Heart left ventricle (tissue), 16 donors: ENCODE data around the gene KRT2. TPM values are rescaled to one million over a fixed set of nuclear protein-coding genes. Genes with fewer than 3 reads are reported as not detected.
A peak's percentile ranks its signal among the peaks of the same experiment; 100 is the strongest.

Experiments used
- ATAC-seq, 4 donors: fragments of 200-7000 bp; cut with Tn5 transposase; one replicate each; pipeline ENCODE4 v1.9.1; 2020 to 2022; ENCODE audit warnings: moderate library complexity in 4 of 4, mild to moderate bottlenecking in 3 of 4, moderate number of reproducible peaks in 1 of 4
- DNase-seq, 5 donors: peaks; one replicate each; pipeline ENCODE4 v3.0.0-alpha.2; 2020
- H3K27ac ChIP-seq, 12 donors: fragments of 200-600 bp; sonication (generic) in 4 of 12; one replicate each; pipeline versions ENCODE4 v1.5.0 to v1.8.0; 2016 to 2022; ENCODE audit warnings: mild to moderate bottlenecking in 2 of 12
- H3K27me3 ChIP-seq, 9 donors: fragments of 200-600 bp; sonication (generic) in 2 of 9; one replicate each; pipeline versions ENCODE4 v1.5.1 to v1.8.0; 2016 to 2022; ENCODE audit warnings: mild to moderate bottlenecking in 3 of 9
- H3K36me3 ChIP-seq, 9 donors: fragments of 200-600 bp; sonication (generic) in 2 of 9; one replicate each; pipeline versions ENCODE4 v1.5.0 to v1.8.0; 2018 to 2022; ENCODE audit warnings: mild to moderate bottlenecking in 2 of 9
- H3K4me1 ChIP-seq, 12 donors: fragments of 200-600 bp; sonication (generic) in 4 of 12; one replicate each; pipeline versions ENCODE4 v1.5.0 to v1.8.0; 2016 to 2022; ENCODE audit warnings: mild to moderate bottlenecking in 3 of 12
- H3K4me3 ChIP-seq, 12 donors: fragments of 200-600 bp; sonication (generic) in 4 of 12; one replicate each; pipeline versions ENCODE4 v1.5.0 to v1.8.0; 2017 to 2022; ENCODE audit warnings: mild to moderate bottlenecking in 9 of 12, moderate library complexity in 4 of 12
- H3K9me3 ChIP-seq, 12 donors: fragments of 200-600 bp; sonication (generic) in 4 of 12; one replicate each; pipeline versions ENCODE4 v1.5.0 to v1.8.0; 2016 to 2022; ENCODE audit warnings: mild to moderate bottlenecking in 1 of 12
- CTCF ChIP-seq, 12 donors: fragments of 200-600 bp; sonication (generic) in 4 of 12; IDR thresholded peaks; one replicate each; pipeline versions ENCODE4 v1.5.0 to v1.8.0; 2018 to 2022; ENCODE audit warnings: antibody characterized with exemption in 12 of 12, mild to moderate bottlenecking in 5 of 12
- POLR2A ChIP-seq, 2 donors: fragments of 450-650 bp; IDR thresholded peaks; one replicate each; pipeline ENCODE4 v1.6.1; 2017; ENCODE audit warnings: antibody characterized with exemption in 2 of 2, mild to moderate bottlenecking in 2 of 2, moderate library complexity in 2 of 2
- WGBS, 4 donors: extraction: QIAGEN DNeasy Blood & Tissue Kit in 2 of 4; methylation state at CpG; one replicate each; pipeline versions ENCODE4 v1.1.5 to v1.1.7; 2013 to 2018; 5-methylcytosine and 5-hydroxymethylcytosine counted together
- intact Hi-C, 10 donors: fragments of 100-400 bp; cut with DNase I; formaldehyde crosslinking; loops; one replicate each; pipeline versions ENCODE4 v1.11.1 to v1.14.2; 2022
- polyA plus RNA-seq, 2 donors: library from polyadenylated mRNA; stranded (reverse); fragments of 200-250 nt; gene quantifications; one replicate each; pipeline ENCODE4 v1.2.3, GENCODE V29; 2013
- total RNA-seq, 9 donors: library from RNA; depleted of rRNA in 2 of 9; stranded (reverse); fragments of >200 nt in 2 of 9; fragmentation: NEBNext Ultra II Directional in 3 of 9; extraction: Animal tissue kit (Norgen Biotek cat#: 25700) in 3 of 9; gene quantifications; one replicate each; pipeline versions ENCODE4 v1.1.0 to v1.2.4, GENCODE V29; 2016 to 2023
- donor health status: ischemic (EF 13 %, LVEDD 7.1; RV severe dilation, severe dysfunction).
- donor health status: healthy with polysubstance abuse.
- donor health status: DM: no; HTN: yes; CAD: no.
- donor health status: DM: no; HTN: no; CAD: no.
- donor health status: ischemic (EF 25% LVEDD 6.9; RV normal size, moderate dysfunction).
- donor health status: ischemic (EF 25% LVEDD 5.7; RV mildly dilated, moderate dysfunction).
- donor health status: healthy.
- donor health status: DM: yes; HTN: yes; CAD: no.
- donor health status: ischemic (EF 35%, LVEDD 5.7; RV mildly dilated, moderate dysfunction).
- donor health status: nonischemic (EF 11% LVEDD 7.7; RV severe dilation, severe dysfunction).
- donor health status: DM: yes; HTN: yes; CAD: no.
- donor health status: PGD.
- donor health status: ischemic (EF 29% LVEDD 5.4; RV normal size, mild dysfunction).
- donor health status: nonischemic (EF 23%, LVEDD 6.1; RV moderate dilation, normal function).

KRT2 gene
- total and polyA plus RNA-seq, 11 donors: not detected

DNA sequence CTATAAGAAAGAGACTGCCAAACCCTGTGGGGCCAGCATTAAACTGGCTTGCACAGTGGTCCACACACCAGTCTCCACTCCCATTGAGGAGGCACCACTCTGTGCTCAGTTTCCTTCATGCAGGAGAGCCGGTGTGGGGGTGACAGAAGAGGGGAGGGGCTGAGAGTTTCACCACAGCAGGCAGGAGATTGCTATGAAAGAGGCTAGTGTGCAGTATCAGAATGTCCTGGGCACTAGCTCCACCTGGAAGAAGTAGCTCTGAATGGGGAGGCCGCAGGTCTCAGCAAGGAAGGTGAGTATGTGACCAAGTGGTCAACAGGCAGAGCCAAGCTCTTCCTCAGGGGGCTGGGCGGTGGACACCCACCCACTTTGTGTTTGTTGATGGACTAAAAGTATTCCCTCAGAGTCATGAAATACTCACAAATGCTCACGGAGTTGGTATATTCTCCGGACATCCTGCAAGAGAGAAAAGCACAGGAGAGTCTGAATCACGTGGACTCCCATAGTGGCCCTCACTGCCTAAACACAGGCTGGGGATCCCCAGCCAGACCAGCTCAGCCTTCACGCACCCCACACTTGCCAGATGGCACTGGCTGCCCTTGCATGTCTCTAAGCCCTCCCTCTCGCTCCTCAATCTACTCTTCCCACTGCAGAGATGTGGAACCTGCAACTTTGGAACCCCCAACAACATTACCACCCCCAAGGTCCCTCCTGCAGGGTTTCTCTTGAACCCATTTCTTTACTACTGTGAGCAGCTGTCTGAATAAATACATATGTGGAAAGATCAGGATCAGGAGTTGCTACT is 43.0 kb downstream of the KRT2 start:
- WGBS, 4 donors: 72 to 86% (median 79%) methylated on average over 8 of the region's 8 CpGs

DNA sequence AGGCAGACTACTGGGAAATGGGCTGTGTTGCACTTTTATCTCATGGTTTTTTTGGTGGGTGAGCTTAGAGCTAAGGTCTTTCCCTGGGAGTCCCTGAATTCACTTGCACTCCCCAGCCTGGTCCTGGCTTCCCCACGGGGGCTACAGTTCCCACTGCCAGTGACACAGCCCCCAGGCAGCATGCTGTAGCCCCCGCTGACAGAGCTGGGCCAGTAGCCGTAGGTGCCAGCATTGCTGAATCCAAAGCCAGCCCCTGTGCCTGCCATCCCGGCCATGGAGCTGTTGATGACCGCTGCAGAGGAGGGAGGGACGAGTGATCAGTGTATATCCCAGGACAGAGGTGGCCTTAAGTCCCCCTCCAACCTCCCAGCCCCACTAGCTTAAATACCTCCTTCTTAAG is 43.9 kb downstream of the KRT2 start:
- no peak overlapping the region for H3K4me3 ChIP-seq
- 50 to 77% (median 73%) methylated on average over 1 to 6 of the region's 6 CpGs for WGBS, 4 donors

More for the DNA sequence above, 43.0 kb downstream of the KRT2 start:
- H3K9me3 ChIP-seq: no peaks in the 10 kb centered on the region
- peak in 1 of 5 donors; percentile 4 for DNase-seq
- no peaks in the 10 kb centered on the region for H3K4me1 ChIP-seq
- H3K27me3 ChIP-seq: peaks cover 0 to 61% (median 7%) of the 10 kb centered on the region in 9 donors
- ATAC-seq: no peak
- no peak overlapping the region for H3K27ac ChIP-seq
- intact Hi-C loops: no loop called here
- H3K36me3 ChIP-seq: no peaks in the 10 kb centered on the region
- TF ChIP-seq POLR2A (IDR thresholded peaks at IDR 0.05) (no peak), CTCF (IDR thresholded peaks at IDR 0.05) (no peak)
- no peak overlapping the region for H3K4me3 ChIP-seq

DNA sequence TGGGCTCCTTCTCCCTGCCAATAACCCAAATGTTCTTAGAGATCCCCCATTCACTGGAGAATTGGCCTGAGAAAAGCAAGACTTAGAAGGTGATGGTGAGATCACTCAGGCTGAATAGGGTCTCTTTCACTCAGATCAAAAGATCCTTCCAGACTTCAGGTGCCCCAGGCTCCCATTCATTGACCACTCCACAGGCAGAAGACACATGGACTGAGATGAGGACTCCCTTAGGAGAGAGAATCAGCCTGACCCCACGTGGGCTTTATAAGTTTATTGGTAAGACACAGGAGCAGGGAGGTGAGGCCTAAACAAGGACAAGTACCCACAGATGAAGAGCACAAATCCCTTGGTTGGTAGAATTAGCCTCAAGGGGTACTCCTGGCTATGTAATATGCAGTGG is 44.7 kb downstream of the KRT2 start:
- H3K27me3 ChIP-seq: peaks cover 0 to 66% (median 14%) of the 10 kb centered on the region in 9 donors

More for the DNA sequence above, 43.9 kb downstream of the KRT2 start:
- no peaks in the 10 kb centered on the region for H3K4me1 ChIP-seq
- TF ChIP-seq POLR2A (IDR thresholded peaks at IDR 0.05) (no peak), CTCF (IDR thresholded peaks at IDR 0.05) (no peak)
- H3K27ac ChIP-seq: no peak overlapping the region
- peak in 1 of 5 donors; percentile 4 for DNase-seq
- H3K36me3 ChIP-seq: no peaks in the 10 kb centered on the region
- no peaks in the 10 kb centered on the region for H3K9me3 ChIP-seq
- intact Hi-C loops: no loop called here
- ATAC-seq: no peak
- peaks cover 0 to 62% (median 7%) of the 10 kb centered on the region in 9 donors for H3K27me3 ChIP-seq

More for the DNA sequence above, 44.7 kb downstream of the KRT2 start:
- peak in 1 of 5 donors; percentile 7 for DNase-seq
- intact Hi-C loops: no loop called here
- Histone ChIP-seq H3K27ac (no peak overlapping the region), H3K36me3 (no peaks in the 10 kb centered on the region), H3K4me3 (no peak overlapping the region), H3K4me1 (no peaks in the 10 kb centered on the region), H3K9me3 (no peaks in the 10 kb centered on the region)
- ATAC-seq: no peak
- 50 to 58% (median 57%) methylated on average over 1 of the region's 1 CpG for WGBS, 4 donors
- no peak for TF ChIP-seq CTCF (IDR thresholded peaks at IDR 0.05)
- no peak for TF ChIP-seq POLR2A (IDR thresholded peaks at IDR 0.05)
